ENCODE results near the gene DPAGT1. TPM values are rescaled to one million over a fixed set of nuclear protein-coding genes. Genes with fewer than 3 reads are reported as not detected.

Gene DPAGT1
- total RNA-seq, 2 experiments from 2014 or later: 43.2 to 56.1 TPM

DNA sequence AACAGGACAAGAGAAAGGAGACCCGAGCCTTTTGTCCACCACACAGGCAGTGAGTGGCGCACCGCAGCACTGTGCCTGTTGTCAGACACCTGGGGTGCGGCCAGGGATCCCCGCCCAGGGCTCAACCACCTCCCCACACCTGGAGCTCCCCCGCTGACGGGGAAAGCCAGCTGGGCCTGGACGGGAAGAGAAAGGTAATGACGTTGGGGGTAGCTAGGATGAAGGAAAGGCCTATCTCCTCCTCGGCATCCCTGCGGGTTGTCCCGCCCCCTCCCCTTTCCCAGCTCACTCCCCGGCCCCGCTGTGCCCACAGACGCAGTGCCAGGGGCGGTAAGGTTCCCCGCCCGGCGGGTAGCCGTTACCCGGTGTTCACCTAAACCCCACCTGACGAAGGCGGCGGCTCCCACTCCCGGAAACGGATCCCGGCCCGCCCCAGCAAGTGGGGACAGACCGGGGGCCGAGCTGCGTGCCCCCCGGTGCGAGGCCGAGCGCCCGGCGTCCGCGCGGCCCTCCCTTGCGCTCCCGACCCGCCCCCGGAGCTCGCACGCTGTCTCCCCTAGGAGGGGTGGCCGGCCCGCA is 45.1 kb downstream of the DPAGT1 start:
- Mint-ChIP-seq H3K27ac (peak overlapping the region; percentile 98), H3K4me3 (peak overlapping the region; percentile 98), H3K4me1 (peaks cover 23% of the 10 kb centered on the region), H3K27me3 (no peaks in the 10 kb centered on the region), H3K36me3 (peaks cover 10% of the 10 kb centered on the region), H3K9me3 (no peaks in the 10 kb centered on the region)
- ATAC-seq (ENCODE audit: low read depth): no peak
- peak; percentile 58 for DNase-seq
- POLR2A ChIA-PET: interaction anchor here (0.6 to 4.9 kb wide), 20 partner anchors 8 to 452 kb away, joined by 3 to 44 read pairs (median 4); partner anchors contain the start of genes C2CD2L, DPAGT1, HINFP and HMBS

DNA sequence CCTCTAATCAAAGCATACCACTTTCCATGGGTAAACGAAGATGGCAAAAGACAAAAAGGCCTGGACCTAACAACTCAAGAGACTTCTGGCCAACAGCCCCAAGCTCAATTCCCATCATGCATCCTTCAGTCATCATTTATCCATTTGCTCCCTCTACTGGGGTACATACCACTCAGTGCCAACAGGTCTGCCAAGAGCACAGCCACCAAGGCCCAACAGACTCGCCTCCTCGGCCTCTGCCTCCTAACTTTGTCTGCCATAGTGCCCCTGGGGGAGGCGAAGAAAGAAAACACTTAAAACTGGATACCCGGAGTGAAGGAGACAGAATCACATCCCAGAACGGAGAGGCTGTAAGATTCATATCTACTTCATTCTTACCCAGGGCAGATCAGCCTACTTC is 45.8 kb downstream of the DPAGT1 start:
- peak overlapping the region; percentile 98 for H3K4me3 Mint-ChIP-seq
- H3K27ac Mint-ChIP-seq: peak overlapping the region; percentile 79
- H3K27me3 Mint-ChIP-seq: no peaks in the 10 kb centered on the region
- ATAC-seq (ENCODE audit: low read depth): no peak
- no peaks in the 10 kb centered on the region for H3K9me3 Mint-ChIP-seq
- H3K36me3 Mint-ChIP-seq: peaks cover 14% of the 10 kb centered on the region
- POLR2A ChIA-PET: interaction anchor here (0.6 to 4.9 kb wide), 16 partner anchors 8 to 266 kb away, joined by 3 to 44 read pairs (median 4); partner anchors contain the start of genes C2CD2L, CENATAC, HINFP and HMBS
- peaks cover 23% of the 10 kb centered on the region for H3K4me1 Mint-ChIP-seq
- DNase-seq: no peak

DNA sequence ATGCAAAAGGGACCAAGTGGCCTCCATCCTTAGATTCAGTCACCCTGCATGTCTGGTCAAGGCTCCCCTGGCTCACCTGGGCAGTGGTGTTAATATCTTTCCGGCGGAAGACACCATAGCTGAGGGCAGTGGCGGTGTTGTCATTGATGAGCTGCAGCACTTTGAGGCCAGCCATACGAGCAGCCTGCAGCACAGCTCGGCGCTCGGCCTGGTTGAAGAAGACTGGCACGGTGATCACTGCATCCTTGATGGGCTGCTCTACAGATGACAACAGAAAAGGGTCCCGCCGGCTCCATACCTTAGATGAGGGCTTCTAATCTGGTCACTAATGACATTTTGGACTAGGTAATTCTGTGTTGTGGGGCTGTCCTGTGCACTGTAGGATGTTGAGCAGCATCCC is 47.2 kb downstream of the DPAGT1 start:
- Mint-ChIP-seq H3K9me3 (no peaks in the 10 kb centered on the region), H3K27me3 (no peaks in the 10 kb centered on the region), H3K4me3 (peak overlapping the region; percentile 3), H3K36me3 (peaks cover 18% of the 10 kb centered on the region), H3K27ac (no peak overlapping the region), H3K4me1 (peaks cover 23% of the 10 kb centered on the region)
- POLR2A ChIA-PET: interaction anchor here (0.6 to 4.9 kb wide), 2 partner anchors 13 to 233 kb away, joined by 3 to 44 read pairs; partner anchors contain the start of gene VPS11
- no peak for ATAC-seq (ENCODE audit: low read depth)
- no peak for DNase-seq

GRCh38 chr11:119052163-119052814 is 49.4 kb downstream of the DPAGT1 start:
- H3K4me3 Mint-ChIP-seq: no peak overlapping the region
- POLR2A ChIA-PET: no interaction called here
- no peaks in the 10 kb centered on the region for H3K9me3 Mint-ChIP-seq
- peaks cover 25% of the 10 kb centered on the region for H3K36me3 Mint-ChIP-seq
- DNase-seq: no peak
- ATAC-seq (ENCODE audit: low read depth): no peak
- no peak overlapping the region for H3K27ac Mint-ChIP-seq
- H3K4me1 Mint-ChIP-seq: peaks cover 11% of the 10 kb centered on the region
- H3K27me3 Mint-ChIP-seq: no peaks in the 10 kb centered on the region

GRCh38 chr11:119051440-119052162 is 50.1 kb downstream of the DPAGT1 start:
- Mint-ChIP-seq H3K4me3 (no peak overlapping the region), H3K9me3 (no peaks in the 10 kb centered on the region), H3K4me1 (peaks cover 11% of the 10 kb centered on the region), H3K27me3 (no peaks in the 10 kb centered on the region), H3K36me3 (peaks cover 28% of the 10 kb centered on the region), H3K27ac (no peak overlapping the region)
- no peak for DNase-seq
- POLR2A ChIA-PET: interaction anchor here (0.9 to 1.8 kb wide), 2 partner anchors 16 to 54 kb away, joined by 3 to 8 read pairs; partner anchors contain the start of genes CENATAC and VPS11
- ATAC-seq (ENCODE audit: low read depth): no peak

GRCh38 chr11:119049081-119049480 is 52.6 kb downstream of the DPAGT1 start:
- Mint-ChIP-seq H3K27ac (no peak overlapping the region), H3K27me3 (no peaks in the 10 kb centered on the region), H3K4me3 (no peak overlapping the region), H3K4me1 (peaks cover 2% of the 10 kb centered on the region), H3K36me3 (peaks cover 34% of the 10 kb centered on the region), H3K9me3 (no peaks in the 10 kb centered on the region)
- no peak for ATAC-seq (ENCODE audit: low read depth)
- no peak for DNase-seq
- POLR2A ChIA-PET: no interaction called here

GRCh38 chr11:119048644-119049043 is 53.0 kb downstream of the DPAGT1 start:
- ATAC-seq (ENCODE audit: low read depth) (no peak), DNase-seq (no peak)
- Mint-ChIP-seq H3K4me1 (peaks cover 2% of the 10 kb centered on the region), H3K27me3 (no peaks in the 10 kb centered on the region), H3K27ac (peak overlapping the region; percentile 22), H3K4me3 (no peak overlapping the region), H3K36me3 (peaks cover 34% of the 10 kb centered on the region), H3K9me3 (no peaks in the 10 kb centered on the region)
- POLR2A ChIA-PET: interaction anchor here (1.1 to 1.3 kb wide), 2 partner anchors 8 to 30 kb away, joined by 3 to 6 read pairs; partner anchors contain the start of genes RPS25 and TRAPPC4

DNA sequence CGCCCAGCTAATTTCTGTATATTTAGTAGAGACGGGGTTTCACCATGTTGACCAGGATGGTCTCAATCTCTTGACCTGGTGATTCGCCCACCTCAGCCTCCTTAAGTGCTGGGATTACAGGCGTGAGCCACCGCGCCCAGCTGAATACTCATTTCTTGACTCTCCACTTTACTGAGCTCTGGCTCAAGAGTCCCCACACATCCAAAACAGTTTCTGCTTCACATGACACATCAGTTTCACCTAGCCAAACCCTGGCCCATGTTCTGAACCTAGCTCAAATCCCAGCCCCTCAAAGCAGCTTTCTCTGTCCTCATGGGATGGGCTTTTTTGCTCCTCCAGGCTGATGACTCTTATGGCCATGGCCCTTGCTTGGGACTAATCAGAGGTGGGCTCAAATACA is 54.4 kb downstream of the DPAGT1 start:
- Mint-ChIP-seq H3K4me3 (no peak overlapping the region), H3K4me1 (peaks cover 1% of the 10 kb centered on the region), H3K27ac (peak overlapping the region; percentile 47), H3K36me3 (peaks cover 31% of the 10 kb centered on the region), H3K9me3 (no peaks in the 10 kb centered on the region), H3K27me3 (no peaks in the 10 kb centered on the region)
- no peak for ATAC-seq (ENCODE audit: low read depth)
- POLR2A ChIA-PET: no interaction called here
- DNase-seq: no peak

Other genes with a start within 250 kb of the DPAGT1 start
- gene CXCR5, start 218.0 kb downstream of the DPAGT1 start, total RNA-seq: 1 to 10 TPM; 1.9 to 2.2 TPM
- gene BCL9L, start 175.9 kb downstream of the DPAGT1 start, total RNA-seq: 100 to 1,000 TPM; 116 to 128 TPM
- gene UPK2, start 145.6 kb downstream of the DPAGT1 start, total RNA-seq: under 1 TPM in 1 of 2 experiments, not detected in 1; 0.44 TPM
- gene FOXR1, start 130.1 kb downstream of the DPAGT1 start, total RNA-seq: not detected
- gene CENATAC, start 103.7 kb downstream of the DPAGT1 start, total RNA-seq: 10 to 100 TPM; 66.8 to 74.2 TPM
- 1,000 to 10,000 TPM; 1,397 to 1,460 TPM for gene RPS25, start 83.5 kb downstream of the DPAGT1 start, total RNA-seq
- 10 to 100 TPM; 80.5 to 84.4 TPM for gene TRAPPC4, start 83.1 kb downstream of the DPAGT1 start, total RNA-seq
- gene SLC37A4, start 71.0 kb downstream of the DPAGT1 start, total RNA-seq: 10 to 100 TPM; 20.3 to 23.9 TPM
- gene HYOU1, start 44.6 kb downstream of the DPAGT1 start, total RNA-seq: 10 to 100 TPM; 76.5 to 83.1 TPM
- gene VPS11, start 34.0 kb downstream of the DPAGT1 start, total RNA-seq: 10 to 100 TPM; 41.2 to 46.2 TPM
- gene HMBS, start 17.0 kb downstream of the DPAGT1 start, total RNA-seq: 10 to 100 TPM; 18.0 to 18.8 TPM
- gene C2CD2L, start 5.5 kb upstream of the DPAGT1 start, total RNA-seq: 10 to 100 TPM; 32.2 to 32.6 TPM
- gene HINFP, start 19.7 kb upstream of the DPAGT1 start, total RNA-seq: 10 to 100 TPM; 52.4 to 52.6 TPM
- gene ABCG4, start 47.2 kb upstream of the DPAGT1 start, total RNA-seq: not detected
- gene NLRX1, start 66.9 kb upstream of the DPAGT1 start, total RNA-seq: 10 to 100 TPM; 20.7 to 25.2 TPM
- gene NHERF4, start 83.6 kb upstream of the DPAGT1 start, total RNA-seq: under 1 TPM in 1 of 2 experiments, not detected in 1; 0.30 TPM
- 10 to 100 TPM; 45.1 to 45.2 TPM for gene CBL, start 104.5 kb upstream of the DPAGT1 start, total RNA-seq
- gene MCAM, start 215.3 kb upstream of the DPAGT1 start, total RNA-seq: 1 to 10 TPM; 2.4 to 2.9 TPM
- gene RNF26, start 232.7 kb upstream of the DPAGT1 start, total RNA-seq: 10 to 100 TPM; 32.2 to 32.9 TPM
- gene C1QTNF5, start 239.0 kb upstream of the DPAGT1 start, total RNA-seq: not detected
- not detected for gene MFRP, start 244.9 kb upstream of the DPAGT1 start, total RNA-seq

Measured in activated naive CD8-positive, alpha-beta T cell treated with anti-CD3 and anti-CD28 coated beads, Interleukin-2, amount 10 ng/mL, durations not matched to agents 7 days and 5 days (primary cell).